HG03175 (cell line): ENCODE results near the gene LGMN.
A peak's percentile ranks its signal among the peaks of the same experiment; 100 is the strongest.
"Not testable (repeated sequence)": the region's sequence is repeated elsewhere in the genome, so short reads cannot be mapped to it uniquely, and the experiment has no call there.

Source experiments
- ATAC-seq: cut with Tn5 transposase; IDR thresholded peaks from one replicate; pipeline ENCODE4 v1.9.1; 2021; ENCODE audit warnings: mild to moderate bottlenecking, moderate library complexity; ENCODE audit not compliant: unreplicated experiment

Gene LGMN

GRCh38 chr14:92763666-92764631 lies 15.5 kb upstream of the LGMN start:
- ATAC-seq, result not testable (repeated sequence)

- ATAC-seq, result no peak
Observed at GRCh38 chr14:92760524-92760805, 12.0 kb upstream of the LGMN start.

GRCh38 chr14:92759679-92760523 lies 11.5 kb upstream of the LGMN start:
- peak; percentile 40 for ATAC-seq

- ATAC-seq, result peak; percentile 57
Observed at GRCh38 chr14:92759300-92759678, 10.9 kb upstream of the LGMN start.

- no peak for ATAC-seq
Observed at GRCh38 chr14:92756446-92756845, 8.0 kb upstream of the LGMN start.

- no peak for ATAC-seq
Observed at GRCh38 chr14:92755495-92755894, 7.1 kb upstream of the LGMN start.

GRCh38 chr14:92754966-92755365 lies 6.5 kb upstream of the LGMN start:
- no peak for ATAC-seq

- no peak for ATAC-seq
Observed at GRCh38 chr14:92753250-92753649, 4.8 kb upstream of the LGMN start.

GRCh38 chr14:92751819-92752218 lies 3.4 kb upstream of the LGMN start:
- no peak for ATAC-seq

- no peak for ATAC-seq
Observed at GRCh38 chr14:92750994-92751400, 2.6 kb upstream of the LGMN start.

- not testable (repeated sequence) for ATAC-seq
Observed at GRCh38 chr14:92750222-92750728, 1.8 kb upstream of the LGMN start.

GRCh38 chr14:92747701-92748258 lies 647 bp downstream of the LGMN start:
- no peak for ATAC-seq

- ATAC-seq, result no peak
Observed at GRCh38 chr14:92744198-92744597, 4.2 kb downstream of the LGMN start.

GRCh38 chr14:92740440-92740839 lies 8.0 kb downstream of the LGMN start:
- no peak for ATAC-seq

GRCh38 chr14:92737619-92738188 lies 10.7 kb downstream of the LGMN start:
- no peak for ATAC-seq

GRCh38 chr14:92737206-92737605 lies 11.2 kb downstream of the LGMN start:
- peak; percentile 57 for ATAC-seq

GRCh38 chr14:92735344-92735743 lies 13.1 kb downstream of the LGMN start:
- ATAC-seq, result no peak

GRCh38 chr14:92734618-92735017 lies 13.8 kb downstream of the LGMN start:
- ATAC-seq, result no peak

GRCh38 chr14:92733007-92733406 lies 15.4 kb downstream of the LGMN start:
- ATAC-seq, result no peak

- no peak for ATAC-seq
Observed at GRCh38 chr14:92731622-92732115, 16.8 kb downstream of the LGMN start.
